CD4-positive, alpha-beta T cell treated with Interleukin-17A for 1 hour (primary cell): ENCODE measurements around the gene OPCML.

Experiments
- DNase-seq: peaks from one replicate; pipeline ENCODE4 v3.0.0-alpha.2; 2020

OPCML gene

DNA sequence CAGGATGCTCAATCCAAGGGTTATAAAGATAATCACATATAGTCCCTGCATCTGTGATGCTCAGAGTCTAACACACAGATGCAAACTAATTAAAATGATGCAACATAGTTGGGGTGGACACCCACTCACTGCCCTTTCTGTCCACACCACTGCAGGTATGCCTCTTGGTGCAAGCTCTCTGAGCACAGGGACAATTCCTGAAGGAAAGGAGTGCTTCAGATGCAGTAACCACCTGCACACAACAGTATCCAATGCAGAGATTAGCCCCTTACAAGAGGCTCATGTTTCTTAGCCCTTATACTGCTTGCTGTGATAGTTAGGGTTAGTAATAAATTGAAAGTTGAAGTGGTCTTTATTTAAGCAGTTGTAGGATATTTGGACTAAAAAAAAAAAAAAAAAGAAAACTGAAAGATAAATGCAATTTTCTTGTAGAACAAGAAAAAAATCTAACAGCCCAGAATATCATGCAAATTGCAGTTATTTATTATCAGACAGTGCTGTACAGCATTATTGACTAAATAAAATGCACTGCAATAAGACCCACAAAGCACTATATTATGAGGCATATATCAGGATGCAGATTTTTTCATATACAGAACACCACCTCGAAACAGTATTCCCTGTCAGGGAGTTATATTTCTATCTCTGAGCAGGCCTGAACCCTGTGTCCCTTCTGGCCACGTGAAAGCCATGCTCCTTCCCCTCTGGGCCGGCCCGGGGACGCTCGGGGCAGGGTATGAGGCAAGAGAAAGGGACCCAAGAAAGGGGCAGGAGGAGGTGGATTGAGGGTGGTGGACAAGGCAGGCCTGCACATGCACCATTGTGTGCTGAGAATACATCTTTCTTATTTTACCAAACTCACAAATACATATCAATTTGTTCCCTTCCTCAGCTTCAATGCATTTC is 260.2 kb downstream of the OPCML start:
- no peak for DNase-seq

DNA sequence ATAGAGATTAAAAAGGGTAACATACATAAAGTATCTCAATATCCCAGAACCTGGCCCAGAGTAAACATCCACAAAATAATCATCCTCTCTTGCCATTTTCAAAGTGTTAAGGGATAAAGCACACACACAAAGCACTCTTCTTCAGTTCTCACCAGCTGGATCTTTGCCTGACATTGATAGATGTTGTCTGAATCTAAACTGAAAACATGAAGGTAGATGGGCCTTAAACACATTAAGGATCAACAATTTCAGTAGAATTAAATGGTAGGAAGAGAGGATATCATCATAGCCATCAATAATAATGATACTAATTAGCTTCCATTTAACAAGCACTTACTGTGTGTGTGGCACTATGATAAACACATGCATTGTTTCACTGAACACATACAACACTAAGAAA is 261.1 kb downstream of the OPCML start:
- no peak for DNase-seq

DNA sequence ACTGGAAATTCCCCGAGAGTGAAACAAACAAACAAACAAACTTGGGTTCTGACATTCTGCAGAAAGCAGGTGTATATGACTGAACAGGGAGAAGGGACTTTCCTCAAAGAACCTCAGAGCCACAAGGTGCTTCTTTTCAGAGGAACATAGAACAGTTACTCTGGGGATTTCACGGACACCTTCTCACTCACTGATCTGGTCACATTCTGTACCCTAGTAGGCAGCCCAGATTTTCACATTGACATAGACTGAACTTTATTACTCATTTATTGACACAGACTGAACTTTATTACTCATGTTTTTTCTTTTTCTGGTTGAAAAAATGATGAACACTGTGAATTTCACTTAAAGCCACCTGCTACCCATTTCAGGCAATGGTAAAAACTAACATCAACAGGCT is 263.0 kb downstream of the OPCML start:
- no peak for DNase-seq

DNA sequence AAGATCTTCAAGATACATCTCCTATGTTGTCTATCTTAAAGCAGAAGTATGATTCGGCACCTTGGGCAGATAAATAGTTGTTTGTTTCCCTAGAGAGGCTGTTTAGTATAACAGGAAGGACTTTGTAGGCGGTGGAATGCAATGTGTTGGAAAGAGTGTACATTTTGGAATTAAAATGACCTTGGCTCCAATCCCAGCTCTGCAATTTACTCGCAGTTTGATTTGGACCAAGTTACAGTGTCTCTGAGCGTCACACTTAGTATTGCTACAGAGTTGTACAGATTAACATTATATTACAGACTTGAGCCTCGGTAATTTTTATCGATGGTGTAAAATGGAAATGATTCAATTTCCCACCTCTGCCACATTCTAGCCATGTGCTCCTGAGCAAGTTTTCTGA is 265.3 kb downstream of the OPCML start:
- DNase-seq, result no peak

DNA sequence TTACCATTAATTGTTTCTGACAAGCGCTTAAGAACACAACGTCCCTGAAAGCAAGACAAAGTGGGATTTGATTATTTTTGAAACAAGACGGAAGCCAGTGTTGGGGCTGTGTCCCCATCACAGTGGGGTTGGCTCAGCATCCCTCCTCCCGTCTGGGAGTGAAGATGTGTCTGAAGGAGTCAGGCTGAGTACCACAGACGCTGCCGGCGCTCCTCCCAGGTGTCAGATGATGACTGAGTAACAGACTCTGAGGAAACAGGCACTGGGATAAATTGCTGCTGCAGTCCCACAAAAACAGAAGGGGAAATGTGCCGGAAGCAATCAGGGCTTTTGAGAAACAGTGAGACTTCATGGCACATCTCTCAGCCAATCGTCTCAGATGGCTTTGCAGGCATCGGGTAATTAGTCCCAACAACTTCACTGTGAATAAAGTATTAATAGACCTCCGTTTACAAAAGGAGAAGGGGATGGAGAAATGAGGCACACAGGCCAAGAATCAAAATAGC is 266.7 kb downstream of the OPCML start:
- no peak for DNase-seq

DNA sequence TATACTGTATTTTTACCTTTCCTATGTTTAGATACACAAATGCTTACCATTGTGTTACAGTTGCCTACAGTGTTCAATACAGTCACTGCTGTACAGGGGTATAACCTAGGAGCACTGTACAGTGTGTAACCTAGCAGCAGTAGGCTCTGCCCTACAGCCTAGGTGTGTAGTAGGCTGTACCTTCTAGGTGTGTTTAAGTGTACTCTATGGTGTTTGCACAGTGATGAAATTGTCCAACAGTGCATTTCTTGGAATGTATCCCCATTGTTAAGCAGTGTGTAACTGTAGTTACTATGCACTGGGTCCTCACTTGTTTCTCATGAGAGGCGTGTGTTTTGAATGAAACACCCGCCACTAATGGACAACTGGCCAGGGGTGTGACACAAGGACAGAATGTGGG is 269.0 kb downstream of the OPCML start:
- DNase-seq, result no peak

DNA sequence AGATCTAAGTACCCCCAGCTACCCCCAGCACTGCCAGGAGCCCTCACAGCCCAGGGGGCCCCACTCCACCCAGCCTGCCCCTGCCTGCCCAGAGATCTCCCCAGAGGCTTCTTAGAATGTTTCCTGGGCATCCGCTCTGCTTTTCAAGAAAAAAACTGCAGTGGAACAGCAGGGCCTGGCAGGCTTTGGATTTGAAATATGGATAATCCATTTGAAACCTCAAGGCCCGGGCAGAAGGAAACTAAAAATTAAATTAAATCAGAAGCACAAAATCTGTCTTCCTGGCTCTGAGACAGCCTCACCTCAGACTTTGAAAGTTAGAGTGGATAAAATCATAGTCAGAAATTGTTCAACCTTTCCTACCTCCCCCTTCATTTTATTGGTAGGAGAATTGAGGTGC is 273.6 kb downstream of the OPCML start:
- no peak for DNase-seq

DNA sequence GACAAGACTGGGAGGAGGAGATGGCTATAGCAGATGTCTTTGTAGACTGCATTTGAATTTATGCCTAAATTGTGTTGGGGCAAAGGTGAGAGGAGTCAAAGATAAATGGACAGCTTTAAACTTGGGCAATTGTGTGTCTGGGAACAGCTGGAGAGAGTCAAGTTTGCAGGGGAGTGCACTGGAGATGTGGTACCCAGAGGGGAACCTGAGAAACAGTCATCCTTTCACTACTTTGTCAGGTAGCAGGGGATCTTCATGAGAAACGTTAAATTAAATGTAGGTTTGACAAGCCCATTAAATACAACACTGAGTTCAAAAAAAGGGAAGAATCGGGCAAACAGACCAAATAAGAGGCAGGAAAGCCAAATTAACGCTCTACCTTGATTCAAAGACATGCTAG is 277.7 kb downstream of the OPCML start:
- DNase-seq, result no peak

DNA sequence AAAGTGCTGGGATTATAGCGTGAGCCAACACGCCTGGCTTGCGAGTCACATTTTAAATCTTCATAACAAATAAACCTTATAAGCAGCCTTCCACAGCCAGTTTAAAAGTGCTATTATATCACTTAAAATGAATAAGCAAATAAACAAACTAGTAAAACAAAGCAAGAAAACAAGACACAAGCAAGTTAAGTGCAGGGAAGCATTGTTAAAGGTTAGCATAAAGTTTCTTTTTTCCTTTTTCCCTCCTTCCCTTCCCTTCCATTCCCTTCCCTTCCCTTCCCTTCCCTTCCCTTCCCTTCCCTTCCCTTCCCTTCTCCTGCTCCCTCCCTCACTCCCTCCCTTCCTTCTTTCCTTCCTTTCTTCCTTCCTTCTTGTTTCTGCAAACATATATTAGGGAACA is 278.7 kb downstream of the OPCML start:
- no peak for DNase-seq

DNA sequence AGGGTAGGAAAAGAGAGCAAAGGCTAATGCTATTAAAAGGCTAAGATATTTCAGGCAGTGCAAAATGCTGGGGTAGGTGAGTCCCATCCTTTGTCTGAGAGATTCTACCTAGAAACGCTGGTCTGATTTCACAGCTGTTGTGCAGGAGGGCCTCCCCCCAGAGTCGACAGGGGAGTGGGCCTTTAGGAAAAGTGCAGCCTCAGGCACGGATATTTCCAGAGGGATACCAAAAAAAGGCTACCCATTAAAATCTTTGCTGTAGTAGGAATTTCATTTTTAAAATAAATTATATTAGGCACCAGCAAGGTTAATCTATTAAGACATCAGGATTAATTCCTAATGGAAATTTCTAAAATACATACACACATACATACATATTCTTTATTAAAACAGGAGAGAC is 280.5 kb downstream of the OPCML start:
- DNase-seq, result no peak

DNA sequence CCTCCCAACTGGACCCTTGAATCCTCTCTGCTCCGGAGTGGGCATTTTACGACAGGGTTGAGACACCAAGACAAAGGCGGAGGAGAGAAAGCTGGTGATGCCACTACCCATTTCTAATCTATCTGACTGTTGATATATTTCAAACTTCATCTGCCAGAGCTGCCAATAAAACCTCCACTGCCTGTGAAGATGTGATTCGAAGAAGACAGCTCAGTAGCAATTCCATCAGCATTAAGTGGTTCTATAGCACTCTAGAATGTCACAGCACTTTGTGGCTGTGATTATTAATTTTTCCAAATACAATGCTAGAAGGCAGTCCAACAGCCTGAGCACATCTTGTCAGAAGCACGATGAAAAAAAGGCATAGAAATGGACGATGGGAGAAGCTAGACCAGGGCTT is 282.8 kb downstream of the OPCML start:
- DNase-seq, result no peak

DNA sequence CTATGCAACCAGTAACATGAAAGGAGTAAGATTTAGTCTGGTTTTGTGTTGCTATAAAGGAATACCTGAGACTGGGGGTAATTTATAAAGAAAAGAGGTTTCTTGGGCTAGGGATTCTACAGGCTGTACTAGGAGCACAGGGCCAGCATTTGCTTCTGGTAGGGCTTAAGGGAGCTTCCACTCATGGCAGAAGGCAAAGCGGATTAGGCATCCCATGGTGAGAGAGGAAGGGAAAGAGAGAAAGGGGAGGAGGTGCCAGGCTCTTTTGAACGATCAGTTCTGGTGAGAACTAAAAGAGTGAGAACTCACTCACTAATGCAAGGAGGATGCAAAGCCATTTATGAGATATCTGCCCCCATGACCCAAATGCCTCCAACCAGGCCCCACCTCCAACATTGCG is 283.2 kb downstream of the OPCML start:
- no peak for DNase-seq

DNA sequence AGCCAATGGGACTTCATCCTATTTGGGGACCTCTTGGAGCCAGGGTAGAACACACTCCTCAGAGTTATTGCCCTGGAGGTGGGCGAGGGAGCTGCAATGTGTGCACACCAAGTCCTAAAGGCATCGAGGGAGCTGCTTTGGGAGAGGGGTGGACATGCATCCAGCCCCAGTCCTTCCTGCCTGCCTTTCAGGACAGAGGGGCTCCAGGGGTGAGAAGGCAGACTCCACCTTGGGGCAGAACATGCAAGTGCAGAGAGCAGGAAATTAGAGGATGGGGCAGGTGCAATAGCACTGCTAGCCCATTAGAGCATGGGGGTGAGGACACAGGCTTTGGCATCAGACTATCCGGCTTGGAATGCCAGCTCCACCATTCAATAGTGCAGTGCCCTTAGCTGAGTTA is 288.5 kb downstream of the OPCML start:
- DNase-seq, result no peak

DNA sequence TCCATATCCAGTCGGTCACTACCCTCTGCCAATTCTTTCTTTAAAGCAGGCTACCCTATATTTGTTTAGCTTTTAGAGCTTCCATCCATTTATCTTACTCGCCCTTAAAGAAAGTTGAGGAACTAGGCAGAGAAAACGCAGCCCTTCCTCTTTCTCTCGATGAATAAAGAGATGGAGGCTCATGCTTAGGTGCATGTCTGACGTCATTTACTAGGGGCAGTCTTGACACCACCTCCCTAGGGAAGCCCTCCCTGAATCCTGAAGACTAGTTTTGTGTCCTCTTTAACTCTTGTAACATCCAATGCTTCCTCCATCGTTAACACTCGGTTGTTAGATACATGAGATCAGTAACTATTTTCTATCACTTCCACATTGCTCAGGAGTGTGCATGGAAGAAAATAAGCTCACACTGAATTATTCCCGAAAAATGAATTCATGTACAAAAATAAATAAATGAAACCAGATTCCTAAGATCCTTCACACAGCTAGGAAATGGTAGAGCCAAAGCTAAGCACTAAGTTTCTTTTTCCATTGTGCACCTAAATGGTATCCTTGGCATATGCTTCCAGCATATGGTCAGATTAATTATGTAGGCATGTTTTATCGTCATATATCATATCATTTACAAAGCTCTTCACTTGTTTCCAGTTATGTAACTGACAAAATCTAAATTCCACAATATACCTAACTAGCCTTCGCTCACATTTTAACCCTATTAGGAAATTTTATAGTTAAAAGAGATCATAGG is 291.2 kb downstream of the OPCML start:
- no peak for DNase-seq

DNA sequence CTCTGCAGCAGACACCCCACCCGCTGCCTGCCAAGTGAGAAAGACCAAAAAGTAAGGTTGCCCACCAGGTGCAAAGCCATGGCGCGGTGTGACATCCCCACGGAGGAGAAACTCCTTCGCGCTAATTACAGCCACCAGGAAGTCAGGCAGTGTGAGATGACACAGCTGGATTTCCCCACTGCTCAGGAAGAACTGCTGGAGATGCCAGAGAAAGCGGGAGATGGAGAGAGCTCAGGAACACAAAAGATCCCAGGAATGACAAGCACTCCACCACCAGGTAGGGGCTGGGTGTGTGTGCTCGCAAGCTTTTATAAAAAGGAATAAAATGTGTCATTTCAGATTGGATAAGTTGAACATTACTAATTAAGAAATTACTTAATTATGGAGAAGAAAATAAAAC is 292.7 kb downstream of the OPCML start:
- DNase-seq, result no peak

DNA sequence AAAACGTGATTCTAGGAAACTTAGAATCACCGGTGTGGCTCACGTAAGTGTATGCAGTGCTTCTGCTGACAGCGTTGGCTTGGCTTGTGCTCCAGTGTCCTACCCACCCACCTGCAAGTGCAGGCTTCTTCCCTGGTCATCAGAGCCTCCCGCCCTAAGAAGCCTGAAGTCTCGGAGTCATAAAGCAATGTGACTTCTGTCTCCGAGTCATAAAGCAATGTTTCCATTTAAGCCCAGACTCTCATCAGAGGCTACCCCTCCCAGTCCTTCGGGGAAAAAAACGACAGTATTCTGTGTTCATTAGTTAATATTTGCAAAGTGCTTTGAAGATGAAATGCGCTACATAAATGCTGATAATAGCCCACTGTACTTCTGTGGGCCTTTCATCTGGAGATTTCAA is 293.8 kb downstream of the OPCML start:
- DNase-seq, result no peak

DNA sequence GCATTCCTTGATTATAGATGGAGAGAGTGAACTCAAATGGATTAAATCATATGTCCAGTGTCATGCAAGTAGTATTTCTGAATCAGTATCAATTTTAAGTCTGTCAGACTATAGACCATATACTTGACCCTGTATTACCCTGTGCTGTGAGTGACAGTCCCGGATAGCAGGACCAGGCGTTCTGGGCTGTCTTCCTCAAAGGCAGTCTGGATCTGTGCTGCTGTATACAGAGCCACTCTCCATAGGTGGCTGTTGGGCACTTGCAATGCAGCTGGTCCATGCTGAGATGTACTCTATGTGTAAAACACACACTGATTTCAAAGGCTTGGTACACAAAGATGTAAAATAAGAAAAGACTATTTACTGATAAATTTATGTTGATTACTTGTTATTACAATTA is 294.3 kb downstream of the OPCML start:
- DNase-seq, result no peak

DNA sequence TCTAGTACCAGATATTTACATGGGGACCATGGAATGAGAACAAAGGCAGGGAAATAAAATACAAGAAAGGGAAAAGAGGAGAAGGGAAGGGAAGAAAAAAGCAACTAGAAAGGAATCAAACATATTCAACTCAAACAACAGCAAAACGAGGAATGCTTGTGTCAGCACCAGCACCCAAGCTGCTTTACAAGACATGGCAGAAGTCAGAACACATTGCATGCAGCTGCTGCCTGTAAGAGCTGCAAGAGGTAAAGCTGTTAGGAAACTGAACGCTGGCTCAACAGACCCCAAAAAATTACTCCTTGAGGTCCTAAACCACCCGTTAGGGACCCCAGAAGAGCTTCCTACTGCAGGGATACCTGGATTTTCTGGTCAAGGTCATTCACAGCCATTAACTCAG is 296.9 kb downstream of the OPCML start:
- DNase-seq, result no peak

DNA sequence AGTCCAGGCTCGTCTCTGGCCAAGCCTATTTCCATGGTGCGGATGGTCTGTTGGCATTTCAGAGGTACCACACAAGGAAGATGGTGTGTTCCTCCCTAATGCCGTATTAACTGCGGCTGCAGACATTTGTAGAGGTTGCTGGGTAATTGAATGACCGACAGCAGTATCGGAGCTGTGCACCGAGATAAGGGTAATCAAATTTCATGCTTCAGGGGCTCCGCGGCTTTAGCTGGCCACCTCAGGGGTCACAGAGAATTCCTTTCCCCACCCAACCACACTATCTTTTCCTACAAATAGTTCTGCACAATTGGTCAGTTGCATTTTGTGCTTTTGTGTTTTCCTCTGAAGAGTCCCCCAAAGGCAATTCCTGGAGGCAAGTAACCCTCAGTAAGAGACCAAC is 297.4 kb downstream of the OPCML start:
- DNase-seq, result no peak

DNA sequence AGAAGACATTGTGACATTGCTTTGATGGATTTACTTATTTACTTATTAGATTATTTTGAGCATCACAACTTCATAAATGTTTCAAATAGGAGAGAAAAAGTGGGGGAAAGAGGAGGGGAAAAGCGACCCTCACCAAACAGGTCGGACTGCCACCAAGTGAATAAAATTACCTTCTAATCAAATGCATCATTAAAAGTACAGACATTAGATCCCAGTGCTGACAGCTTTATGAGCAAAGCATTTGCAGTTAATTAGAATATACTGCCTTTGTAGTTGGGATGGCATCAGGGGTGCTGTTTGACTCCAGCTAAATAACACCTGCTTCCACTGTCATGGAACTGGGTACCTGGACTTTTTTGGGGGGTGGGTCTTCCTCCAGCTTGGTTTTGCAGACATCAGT is 299.6 kb downstream of the OPCML start:
- DNase-seq, result no peak

DNA sequence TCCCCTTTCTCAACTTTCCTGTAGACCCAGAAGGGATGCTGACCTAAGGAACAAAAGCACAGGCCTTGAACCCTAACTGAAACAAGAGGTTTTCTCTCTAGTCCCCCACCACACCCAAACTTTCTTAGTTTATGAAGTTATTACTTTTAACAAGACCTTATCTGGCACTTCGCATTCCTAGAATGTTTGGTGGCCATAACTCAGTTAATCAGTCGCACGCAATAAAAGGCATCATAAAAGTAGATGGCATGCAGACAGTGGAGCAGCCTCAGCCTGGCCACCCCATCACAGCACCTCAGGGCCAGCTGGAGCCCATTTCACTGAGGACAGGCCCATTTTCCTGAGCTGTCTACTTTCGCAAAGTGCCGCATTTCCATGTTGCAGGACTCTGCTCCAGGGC is 301.9 kb downstream of the OPCML start:
- no peak for DNase-seq

DNA sequence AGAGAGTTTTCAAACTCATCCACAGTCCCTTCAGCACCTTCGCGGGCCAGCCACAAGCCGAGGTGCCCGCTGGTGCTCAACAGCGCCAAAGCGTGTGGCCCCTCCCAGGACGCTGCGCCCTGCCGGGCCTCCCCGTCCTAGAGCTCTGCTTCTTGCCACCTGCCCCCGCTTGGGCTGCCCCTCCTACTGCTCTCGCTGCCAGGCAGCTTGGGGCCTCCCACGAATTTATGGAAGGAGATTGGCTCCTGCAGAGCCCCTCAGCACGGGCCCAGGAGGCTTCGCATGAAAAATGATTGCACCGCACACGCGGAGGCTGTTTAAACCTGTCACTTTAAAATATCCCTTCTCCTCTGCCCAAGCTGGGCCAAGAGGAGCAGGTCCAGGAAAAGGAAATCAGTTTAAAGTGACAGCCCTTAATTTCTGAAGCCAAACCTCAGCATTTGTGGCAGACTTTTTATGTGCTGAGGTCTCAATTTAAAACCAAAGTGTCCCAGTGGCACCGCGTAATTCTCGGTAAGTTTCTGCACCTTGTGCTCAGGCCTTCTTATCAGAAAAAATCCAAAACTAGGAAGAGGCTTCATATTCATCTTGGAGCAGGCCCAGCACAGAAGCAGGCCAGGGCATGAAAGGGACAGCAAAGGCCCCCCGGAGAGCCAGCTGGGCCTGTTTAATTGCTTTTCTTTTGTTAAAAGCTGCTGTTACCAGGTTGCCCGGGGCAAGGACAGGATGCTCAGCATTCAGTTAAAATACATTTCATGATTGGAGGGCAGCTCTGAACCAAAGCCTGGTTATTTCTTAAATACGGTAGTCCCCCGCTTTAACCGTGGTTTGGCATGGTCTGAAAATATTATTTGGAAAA is 303.6 kb downstream of the OPCML start:
- DNase-seq, result no peak

DNA sequence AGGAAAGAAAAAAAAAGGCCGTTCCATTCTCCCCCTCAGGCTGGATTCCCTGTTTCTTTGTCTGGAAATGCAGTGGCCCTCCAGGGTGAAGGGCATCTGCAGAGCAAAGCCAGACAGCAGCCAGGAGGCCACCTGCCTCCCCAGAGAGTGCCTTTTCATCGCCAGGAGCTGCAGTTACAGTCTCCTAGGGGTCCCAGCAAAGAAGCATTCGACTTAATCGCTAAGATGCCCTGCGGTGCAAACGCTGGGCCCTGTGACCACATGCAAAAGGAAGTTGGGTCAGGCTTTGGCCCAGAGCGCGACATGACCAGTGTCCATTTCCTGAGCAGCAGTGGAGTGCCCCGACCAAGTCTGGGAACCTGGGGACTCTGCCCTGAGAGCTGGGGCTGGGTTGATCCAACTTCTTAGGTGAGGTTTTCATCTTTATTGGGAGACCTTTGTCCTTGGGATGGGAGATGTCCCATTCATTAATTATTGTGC is 304.6 kb downstream of the OPCML start:
- DNase-seq, result no peak
